NCI-H1417 (cell line): Measurements from ENCODE around the gene SPAG16.

Source experiments
- DNase-seq, 3 experiments: peaks; one replicate each; lab custom pipeline; 2025; lab: John Stamatoyannopoulos, UW

Gene SPAG16

GRCh38 chr2:214174563-214174962 lies 890.3 kb downstream of the SPAG16 start:
- no peak for DNase-seq

GRCh38 chr2:214180071-214180470 lies 895.8 kb downstream of the SPAG16 start:
- DNase-seq, result no peak

GRCh38 chr2:214180686-214181085 lies 896.4 kb downstream of the SPAG16 start:
- DNase-seq, result no peak

- DNase-seq, result no peak
Measured at GRCh38 chr2:214184461-214184860, 900.2 kb downstream of the SPAG16 start.

GRCh38 chr2:214185546-214185945 lies 901.3 kb downstream of the SPAG16 start:
- no peak for DNase-seq

GRCh38 chr2:214192711-214193110 lies 908.4 kb downstream of the SPAG16 start:
- DNase-seq, result no peak

- no peak for DNase-seq
Measured at GRCh38 chr2:214193943-214194342, 909.7 kb downstream of the SPAG16 start.

- DNase-seq, result no peak
Measured at GRCh38 chr2:214196260-214196659, 912.0 kb downstream of the SPAG16 start.

GRCh38 chr2:214201892-214202291 lies 917.6 kb downstream of the SPAG16 start:
- DNase-seq, result no peak

GRCh38 chr2:214203214-214203613 lies 919.0 kb downstream of the SPAG16 start:
- no peak for DNase-seq

- DNase-seq, result no peak
Measured at GRCh38 chr2:214203744-214204289, 919.6 kb downstream of the SPAG16 start.

- no peak for DNase-seq
Measured at GRCh38 chr2:214215107-214215506, 930.8 kb downstream of the SPAG16 start.

- DNase-seq, result no peak
Measured at GRCh38 chr2:214217136-214217535, 932.9 kb downstream of the SPAG16 start.

- no peak for DNase-seq
Measured at GRCh38 chr2:214217599-214217998, 933.3 kb downstream of the SPAG16 start.

- no peak for DNase-seq
Measured at GRCh38 chr2:214220251-214220650, 936.0 kb downstream of the SPAG16 start.

- no peak for DNase-seq
Measured at GRCh38 chr2:214226061-214226460, 941.8 kb downstream of the SPAG16 start.

GRCh38 chr2:214232271-214232670 lies 948.0 kb downstream of the SPAG16 start:
- no peak for DNase-seq

GRCh38 chr2:214233164-214233563 lies 948.9 kb downstream of the SPAG16 start:
- no peak for DNase-seq

GRCh38 chr2:214242797-214243196 lies 958.5 kb downstream of the SPAG16 start:
- no peak for DNase-seq

- DNase-seq, result no peak
Measured at GRCh38 chr2:214244847-214245246, 960.6 kb downstream of the SPAG16 start.

GRCh38 chr2:214246417-214246816 lies 962.2 kb downstream of the SPAG16 start:
- DNase-seq, result no peak

GRCh38 chr2:214247531-214247930 lies 963.3 kb downstream of the SPAG16 start:
- DNase-seq, result no peak

- DNase-seq, result no peak
Measured at GRCh38 chr2:214255046-214255445, 970.8 kb downstream of the SPAG16 start.

- DNase-seq, result no peak
Measured at GRCh38 chr2:214261683-214262082, 977.4 kb downstream of the SPAG16 start.

- no peak for DNase-seq
Measured at GRCh38 chr2:214264171-214264570, 979.9 kb downstream of the SPAG16 start.
